Ascending aorta (tissue), 2 donors: ENCODE data around the gene SND1. TPM values are rescaled to one million over a fixed set of nuclear protein-coding genes. Genes with fewer than 3 reads are reported as not detected.

Source experiments
- DNase-seq, 2 donors: peaks; one replicate each; pipeline ENCODE4 v3.0.0-alpha.2; 2019; ENCODE audit warnings: low spot score in 2 of 2
- H3K27ac ChIP-seq, 2 donors: fragments of 200-600 bp; sonication (generic); one replicate each; pipeline ENCODE4 v1.5.1; 2016 to 2017; ENCODE audit warnings: mild to moderate bottlenecking in 1 of 2
- H3K27me3 ChIP-seq: fragments of 200-600 bp; sonication (generic); one replicate; pipeline ENCODE4 v1.5.1; 2017
- H3K36me3 ChIP-seq, 2 donors: fragments of 200-600 bp; sonication (generic); one replicate each; pipeline ENCODE4 v1.5.1; 2016
- H3K4me1 ChIP-seq, 2 donors: fragments of 200-600 bp; sonication (generic); one replicate each; pipeline ENCODE4 v1.5.1; 2016 to 2017; ENCODE audit warnings: mild to moderate bottlenecking in 1 of 2
- H3K4me3 ChIP-seq, 2 donors: fragments of 200-600 bp; sonication (generic); one replicate each; pipeline ENCODE4 v1.5.1; 2016 to 2017; ENCODE audit warnings: mild to moderate bottlenecking in 1 of 2
- H3K9me3 ChIP-seq, 2 donors: fragments of 200-600 bp; sonication (generic); one replicate each; pipeline ENCODE4 v1.5.1; 2016
- intact Hi-C: fragments of 100-400 bp; cut with DNase I; formaldehyde crosslinking; loops from one replicate; pipeline ENCODE4 v1.15.1; 2023
- total RNA-seq: library from RNA; depleted of rRNA; stranded (reverse); fragments of >200 nt; gene quantifications from one replicate; pipeline ENCODE4 v1.1.0, GENCODE V29; 2016
- TF ChIP-seq, protein P1 (sequence below), 3 experiments: fragments of 200-600 bp in 2 of 3; fragments of 450-650 bp in 1 of 3; sonication (generic) in 2 of 3; IDR thresholded peaks; one replicate each; pipeline ENCODE4 v1.5.1; 2016 to 2019; ENCODE audit warnings: antibody characterized with exemption in 3 of 3, mild to moderate bottlenecking in 1 of 3, moderate library complexity in 1 of 3

Gene SND1
- total RNA-seq, 1 donor from 2014 or later: 93.8 TPM

DNA sequence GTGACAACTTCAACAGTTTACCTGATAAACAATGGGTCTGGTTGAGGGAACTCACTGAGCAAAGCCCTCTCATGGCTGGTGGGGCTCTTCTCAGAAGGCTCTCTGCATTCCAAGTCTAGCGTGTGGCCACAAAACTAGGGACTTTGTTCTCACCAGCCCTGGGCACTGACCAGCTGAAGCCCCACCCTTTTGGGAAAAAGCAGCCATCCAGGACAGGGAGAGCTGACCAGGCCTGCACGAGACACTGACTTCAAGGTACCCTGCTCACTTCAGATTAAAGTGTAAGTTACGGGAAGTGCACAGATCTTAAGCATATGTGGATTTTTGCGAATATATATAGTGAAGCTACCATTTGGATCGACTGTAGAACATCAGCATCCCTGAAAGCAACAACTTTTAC, 446.6 kb downstream of the SND1 start:
- no peak for DNase-seq
- H3K4me1 ChIP-seq: no peaks in the 10 kb centered on the region
- intact Hi-C loops: no loop called here
- no peak overlapping the region for H3K27ac ChIP-seq
- TF ChIP-seq, protein P1, sequence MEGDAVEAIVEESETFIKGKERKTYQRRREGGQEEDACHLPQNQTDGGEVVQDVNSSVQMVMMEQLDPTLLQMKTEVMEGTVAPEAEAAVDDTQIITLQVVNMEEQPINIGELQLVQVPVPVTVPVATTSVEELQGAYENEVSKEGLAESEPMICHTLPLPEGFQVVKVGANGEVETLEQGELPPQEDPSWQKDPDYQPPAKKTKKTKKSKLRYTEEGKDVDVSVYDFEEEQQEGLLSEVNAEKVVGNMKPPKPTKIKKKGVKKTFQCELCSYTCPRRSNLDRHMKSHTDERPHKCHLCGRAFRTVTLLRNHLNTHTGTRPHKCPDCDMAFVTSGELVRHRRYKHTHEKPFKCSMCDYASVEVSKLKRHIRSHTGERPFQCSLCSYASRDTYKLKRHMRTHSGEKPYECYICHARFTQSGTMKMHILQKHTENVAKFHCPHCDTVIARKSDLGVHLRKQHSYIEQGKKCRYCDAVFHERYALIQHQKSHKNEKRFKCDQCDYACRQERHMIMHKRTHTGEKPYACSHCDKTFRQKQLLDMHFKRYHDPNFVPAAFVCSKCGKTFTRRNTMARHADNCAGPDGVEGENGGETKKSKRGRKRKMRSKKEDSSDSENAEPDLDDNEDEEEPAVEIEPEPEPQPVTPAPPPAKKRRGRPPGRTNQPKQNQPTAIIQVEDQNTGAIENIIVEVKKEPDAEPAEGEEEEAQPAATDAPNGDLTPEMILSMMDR (IDR thresholded peaks at IDR 0.05): no peak
- H3K27me3 ChIP-seq: no peaks in the 10 kb centered on the region
- H3K36me3 ChIP-seq: peaks cover 9 to 27% of the 10 kb centered on the region in 2 donors
- H3K9me3 ChIP-seq: no peaks in the 10 kb centered on the region
- H3K4me3 ChIP-seq: no peak overlapping the region

DNA sequence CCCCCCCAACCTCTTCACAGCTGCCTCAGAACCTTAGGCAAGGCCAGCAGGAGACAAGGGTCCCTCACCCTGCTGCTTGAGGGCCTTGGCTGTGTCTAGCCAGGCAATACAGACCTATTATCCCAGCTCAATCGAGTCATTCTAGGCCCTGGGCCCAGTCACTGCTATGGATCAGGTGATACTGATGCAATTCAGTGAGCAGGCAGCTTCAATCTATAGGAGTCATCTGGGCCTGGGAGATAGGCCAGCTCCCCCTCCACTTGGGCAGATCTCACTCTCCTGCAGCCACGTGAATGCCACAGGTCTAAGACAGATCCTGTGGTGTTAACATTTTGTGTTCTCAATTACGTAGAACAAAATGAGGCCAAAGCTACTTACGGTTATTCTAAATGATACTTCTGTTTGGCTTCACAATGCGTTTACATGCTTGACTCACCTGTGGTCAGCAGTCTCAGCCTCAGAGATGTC, 447.2 kb downstream of the SND1 start:
- no peak overlapping the region for H3K27ac ChIP-seq
- no peaks in the 10 kb centered on the region for H3K4me1 ChIP-seq
- intact Hi-C loops: no loop called here
- DNase-seq: no peak
- H3K4me3 ChIP-seq: no peak overlapping the region
- no peaks in the 10 kb centered on the region for H3K27me3 ChIP-seq
- peaks cover 5 to 23% of the 10 kb centered on the region in 2 donors for H3K36me3 ChIP-seq
- no peaks in the 10 kb centered on the region for H3K9me3 ChIP-seq
- TF ChIP-seq, protein P1 (IDR thresholded peaks at IDR 0.05): no peak

DNA sequence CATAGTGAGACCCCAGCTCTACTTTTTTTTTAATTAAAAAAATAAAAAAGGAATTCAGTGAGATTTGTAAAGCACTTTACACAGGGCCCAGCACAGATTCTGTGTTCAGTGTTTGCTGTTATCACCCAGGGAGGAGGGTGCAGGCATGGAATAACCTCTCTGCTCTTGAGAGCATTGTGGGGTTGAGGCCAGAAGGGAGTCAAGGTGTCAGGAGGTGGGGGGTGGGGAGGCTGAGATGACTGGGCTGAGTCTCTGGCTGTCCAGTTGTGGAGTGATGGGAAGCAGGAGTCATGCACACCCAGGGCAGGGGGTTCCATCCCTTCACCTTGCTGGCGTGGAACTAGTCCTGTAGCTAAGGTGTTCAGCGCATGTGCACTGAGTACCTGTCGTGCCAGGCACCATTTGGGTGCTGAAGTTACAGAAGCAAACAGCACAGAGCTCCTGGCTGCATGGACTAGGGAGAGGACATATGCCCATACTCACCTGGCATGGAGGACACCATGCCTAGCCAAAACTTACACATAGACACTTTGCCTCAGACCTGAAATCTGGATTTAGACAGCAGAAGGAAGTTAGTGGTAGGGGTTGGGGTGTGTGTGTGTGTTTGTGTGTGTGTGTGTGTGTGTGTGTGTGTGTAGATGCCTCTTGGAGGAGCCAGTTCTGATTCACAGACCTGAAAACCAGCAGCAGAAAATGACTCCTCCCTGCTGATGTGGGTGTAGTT, 448.4 kb downstream of the SND1 start:
- no peaks in the 10 kb centered on the region for H3K9me3 ChIP-seq
- H3K27me3 ChIP-seq: no peaks in the 10 kb centered on the region
- H3K36me3 ChIP-seq: peaks cover 0 to 11% of the 10 kb centered on the region in 2 donors
- DNase-seq: no peak
- H3K27ac ChIP-seq: no peak overlapping the region
- peaks cover 0 to 2% of the 10 kb centered on the region in 2 donors for H3K4me1 ChIP-seq
- H3K4me3 ChIP-seq: no peak overlapping the region
- TF ChIP-seq, protein P1 (IDR thresholded peaks at IDR 0.05): no peak
- intact Hi-C loops: no loop called here

DNA sequence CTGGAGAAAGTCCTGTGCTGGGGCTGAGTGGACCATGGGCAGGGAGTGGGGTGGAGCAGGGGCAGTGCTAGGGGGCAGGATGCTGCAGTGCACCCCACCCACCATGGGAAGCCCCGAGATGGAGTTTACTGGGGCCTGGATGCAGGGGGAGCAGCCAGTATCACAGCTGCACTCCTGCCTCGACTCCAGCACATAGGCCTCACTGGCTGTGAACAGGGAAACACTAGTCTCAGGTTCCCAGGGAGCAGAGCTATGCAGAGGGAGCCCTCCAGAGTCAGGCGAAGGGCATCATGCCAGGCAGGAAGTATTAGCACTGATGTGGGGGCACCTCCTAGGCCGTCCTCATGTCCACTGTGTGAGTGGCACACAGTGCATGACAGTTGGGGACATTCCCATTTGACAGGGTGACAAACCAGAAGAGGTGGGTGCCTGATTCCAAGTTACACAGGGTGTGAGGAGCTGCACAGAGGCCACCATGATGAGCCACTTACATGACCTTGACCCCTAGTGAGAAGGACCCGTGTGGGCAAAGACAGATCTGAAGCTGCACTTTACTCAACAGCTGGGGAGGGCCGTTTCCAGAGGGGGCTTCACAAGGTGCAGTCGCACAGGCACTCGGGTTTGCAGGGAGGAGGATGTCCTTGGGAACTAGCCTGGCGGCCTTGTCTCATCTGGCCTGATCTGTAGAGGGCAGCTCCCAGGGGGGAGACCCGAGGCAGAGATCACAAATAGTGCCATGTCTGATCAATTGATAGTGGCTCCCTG, 449.1 kb downstream of the SND1 start:
- TF ChIP-seq, protein P1 (IDR thresholded peaks at IDR 0.05): no peak
- no peak for DNase-seq
- Histone ChIP-seq H3K9me3 (no peaks in the 10 kb centered on the region), H3K4me3 (no peak overlapping the region), H3K4me1 (peaks cover 0 to 2% of the 10 kb centered on the region in 2 donors), H3K27me3 (no peaks in the 10 kb centered on the region), H3K27ac (no peak overlapping the region), H3K36me3 (peaks cover 0 to 8% of the 10 kb centered on the region in 2 donors)
- intact Hi-C loops: no loop called here

DNA sequence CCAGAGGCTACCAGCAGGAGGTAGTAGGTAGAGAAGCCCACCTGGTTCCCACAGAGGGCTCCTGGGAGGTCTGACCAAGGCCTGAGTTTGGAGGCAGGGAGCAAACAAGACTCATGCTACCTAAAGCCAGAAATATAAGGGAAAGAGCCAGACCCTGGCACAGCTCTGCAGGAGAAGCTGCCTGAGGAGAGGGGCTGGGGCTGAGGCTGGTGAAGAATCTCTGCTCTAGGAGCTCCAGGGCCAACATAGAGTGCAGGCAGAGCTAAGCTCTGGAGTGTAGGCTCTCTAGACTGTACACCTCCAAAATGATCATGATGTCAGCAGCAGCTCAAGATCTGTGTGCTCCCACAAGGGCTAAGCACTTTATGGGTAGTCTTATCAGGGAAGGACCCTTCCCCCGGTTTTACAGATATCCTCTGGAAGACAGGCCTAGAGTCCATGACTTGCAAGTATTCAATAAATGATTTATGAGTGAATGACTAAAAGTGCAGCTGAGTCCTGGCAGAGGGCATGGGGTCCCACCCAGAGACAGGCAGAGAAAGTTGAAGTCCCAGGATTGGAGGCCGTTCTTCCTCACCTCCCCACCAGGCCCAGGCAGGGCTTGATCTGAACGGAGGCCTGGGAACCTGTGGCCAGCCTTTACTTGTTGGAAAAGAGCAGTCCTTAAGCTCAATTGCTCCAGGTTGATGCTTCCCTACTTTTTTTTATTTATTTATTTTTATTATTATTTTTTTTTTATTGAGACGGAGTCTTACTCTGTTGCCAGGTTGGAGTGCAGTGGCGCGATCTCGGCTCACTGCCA, 450.7 kb downstream of the SND1 start:
- Histone ChIP-seq H3K9me3 (no peaks in the 10 kb centered on the region), H3K4me1 (peaks cover 0 to 2% of the 10 kb centered on the region in 2 donors), H3K27me3 (no peaks in the 10 kb centered on the region), H3K36me3 (no peaks in the 10 kb centered on the region), H3K27ac (no peak overlapping the region), H3K4me3 (no peak overlapping the region)
- no peak for DNase-seq
- TF ChIP-seq, protein P1 (IDR thresholded peaks at IDR 0.05): no peak
- intact Hi-C loops: no loop called here
